Endothelial cell (in vitro differentiated cells): ENCODE data around the gene KCNQ4. TPM values are rescaled to one million over a fixed set of nuclear protein-coding genes. Genes with fewer than 3 reads are reported as not detected.

Experiments used
- DNase-seq: peaks from one replicate; pipeline ENCODE4 v3.0.0; 2021; ENCODE audit warnings: low spot score
- H3K27ac Mint-ChIP-seq: one replicate; pipeline ENCODE4 v1.8.0; 2021; ENCODE audit warnings: mixed read lengths, inconsistent platforms; ENCODE audit not compliant: unreplicated experiment
- H3K27me3 Mint-ChIP-seq: one replicate; pipeline ENCODE4 v1.8.0; 2021; ENCODE audit warnings: mild to moderate bottlenecking, moderate library complexity, mixed read lengths, inconsistent platforms; ENCODE audit not compliant: unreplicated experiment
- H3K36me3 Mint-ChIP-seq: one replicate; pipeline ENCODE4 v1.8.0; 2021; ENCODE audit warnings: mild to moderate bottlenecking, low read depth, mixed read lengths, inconsistent platforms; ENCODE audit not compliant: unreplicated experiment
- H3K4me1 Mint-ChIP-seq: one replicate; pipeline ENCODE4 v1.8.0; 2021; ENCODE audit warnings: mild to moderate bottlenecking, mixed read lengths, inconsistent platforms; ENCODE audit not compliant: unreplicated experiment
- H3K4me3 Mint-ChIP-seq: one replicate; pipeline ENCODE4 v1.8.0; 2021; ENCODE audit warnings: mild to moderate bottlenecking, mixed read lengths, inconsistent platforms; ENCODE audit not compliant: unreplicated experiment
- H3K9me3 Mint-ChIP-seq: one replicate; pipeline ENCODE4 v1.8.0; 2021; ENCODE audit warnings: mixed read lengths, inconsistent platforms; ENCODE audit not compliant: unreplicated experiment
- total RNA-seq: library from RNA; stranded (reverse); fragmentation: NEBNext Ultra II Directional; extraction: Animal tissue kit (Norgen Biotek cat#: 25700); gene quantifications from one replicate; pipeline ENCODE4 v1.2.1, GENCODE V29; 2021; ENCODE audit not compliant: unreplicated experiment
- TF ChIP-seq, protein P1 (sequence below): fragments of 200-600 bp; sonication (generic); IDR thresholded peaks from one replicate; pipeline ENCODE4 v1.5.0; 2021; ENCODE audit warnings: antibody characterized with exemption; ENCODE audit not compliant: unreplicated experiment

KCNQ4 gene
- total RNA-seq, 1 donor from 2014 or later: 1.5 TPM

DNA sequence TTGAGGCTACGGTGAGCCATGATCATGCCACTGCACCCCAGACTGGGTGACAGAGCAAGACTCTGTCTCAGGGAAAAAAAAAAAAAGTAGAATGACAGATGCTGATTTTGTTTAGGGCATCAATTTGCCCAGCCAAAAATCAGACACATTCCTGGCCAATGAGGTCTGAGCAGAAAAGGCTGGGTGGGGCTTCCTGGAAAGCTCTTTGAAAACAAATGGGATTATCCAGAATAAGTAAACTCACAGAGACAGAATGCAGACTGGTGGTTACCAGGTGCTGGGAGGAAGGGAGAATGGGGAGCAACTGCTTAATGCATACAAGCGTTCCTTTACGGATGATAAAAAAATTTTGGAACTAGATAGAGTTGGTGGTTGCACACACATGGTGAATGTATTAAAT is 88.7 kb downstream of the KCNQ4 start:
- DNase-seq: no peak
- no peak overlapping the region for H3K4me3 Mint-ChIP-seq
- H3K4me1 Mint-ChIP-seq: peaks cover 19% of the 10 kb centered on the region

DNA sequence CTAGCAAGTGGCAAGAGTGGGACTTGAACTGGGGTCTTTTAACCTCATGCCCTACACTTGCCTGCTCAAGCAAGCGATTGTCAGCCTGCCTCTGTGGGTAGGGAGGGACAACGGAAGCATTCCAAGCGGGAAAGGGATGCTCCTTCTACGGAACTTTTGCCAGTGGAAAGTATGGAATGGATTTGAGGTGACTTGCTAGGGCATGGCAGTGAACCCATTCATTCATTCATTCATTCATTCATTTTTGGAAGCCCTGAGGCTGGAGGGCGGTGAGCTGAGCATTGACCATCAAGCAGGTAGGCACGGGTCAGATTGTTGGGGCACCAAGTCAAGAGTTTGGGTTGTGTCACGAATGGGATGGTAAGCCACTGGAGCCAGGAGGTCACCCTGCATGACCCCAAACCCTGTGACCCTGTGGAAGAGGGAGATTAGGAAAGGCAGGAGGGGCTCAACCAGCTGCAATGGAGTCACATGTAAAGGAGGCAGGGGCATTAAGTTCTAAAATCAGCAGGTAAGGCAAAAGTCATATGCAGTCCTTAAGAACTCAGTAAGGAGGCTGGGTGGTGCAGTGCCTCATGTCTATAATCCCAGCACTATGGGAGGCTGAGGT is 90.4 kb downstream of the KCNQ4 start:
- H3K4me1 Mint-ChIP-seq: peaks cover 19% of the 10 kb centered on the region
- H3K27ac Mint-ChIP-seq: no peak overlapping the region
- H3K4me3 Mint-ChIP-seq: peak overlapping the region; percentile 51
- TF ChIP-seq, protein P1, sequence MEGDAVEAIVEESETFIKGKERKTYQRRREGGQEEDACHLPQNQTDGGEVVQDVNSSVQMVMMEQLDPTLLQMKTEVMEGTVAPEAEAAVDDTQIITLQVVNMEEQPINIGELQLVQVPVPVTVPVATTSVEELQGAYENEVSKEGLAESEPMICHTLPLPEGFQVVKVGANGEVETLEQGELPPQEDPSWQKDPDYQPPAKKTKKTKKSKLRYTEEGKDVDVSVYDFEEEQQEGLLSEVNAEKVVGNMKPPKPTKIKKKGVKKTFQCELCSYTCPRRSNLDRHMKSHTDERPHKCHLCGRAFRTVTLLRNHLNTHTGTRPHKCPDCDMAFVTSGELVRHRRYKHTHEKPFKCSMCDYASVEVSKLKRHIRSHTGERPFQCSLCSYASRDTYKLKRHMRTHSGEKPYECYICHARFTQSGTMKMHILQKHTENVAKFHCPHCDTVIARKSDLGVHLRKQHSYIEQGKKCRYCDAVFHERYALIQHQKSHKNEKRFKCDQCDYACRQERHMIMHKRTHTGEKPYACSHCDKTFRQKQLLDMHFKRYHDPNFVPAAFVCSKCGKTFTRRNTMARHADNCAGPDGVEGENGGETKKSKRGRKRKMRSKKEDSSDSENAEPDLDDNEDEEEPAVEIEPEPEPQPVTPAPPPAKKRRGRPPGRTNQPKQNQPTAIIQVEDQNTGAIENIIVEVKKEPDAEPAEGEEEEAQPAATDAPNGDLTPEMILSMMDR: no peak
- DNase-seq: no peak
- H3K27me3 Mint-ChIP-seq: peaks cover 2% of the 10 kb centered on the region
- H3K9me3 Mint-ChIP-seq: no peaks in the 10 kb centered on the region
- H3K36me3 Mint-ChIP-seq: peaks cover 4% of the 10 kb centered on the region

More for the DNA sequence above, 88.7 kb downstream of the KCNQ4 start:
- H3K27ac Mint-ChIP-seq: no peak overlapping the region
- TF ChIP-seq, protein P1: no peak
- peaks cover 4% of the 10 kb centered on the region for H3K36me3 Mint-ChIP-seq
- no peaks in the 10 kb centered on the region for H3K9me3 Mint-ChIP-seq
- peaks cover 2% of the 10 kb centered on the region for H3K27me3 Mint-ChIP-seq

DNA sequence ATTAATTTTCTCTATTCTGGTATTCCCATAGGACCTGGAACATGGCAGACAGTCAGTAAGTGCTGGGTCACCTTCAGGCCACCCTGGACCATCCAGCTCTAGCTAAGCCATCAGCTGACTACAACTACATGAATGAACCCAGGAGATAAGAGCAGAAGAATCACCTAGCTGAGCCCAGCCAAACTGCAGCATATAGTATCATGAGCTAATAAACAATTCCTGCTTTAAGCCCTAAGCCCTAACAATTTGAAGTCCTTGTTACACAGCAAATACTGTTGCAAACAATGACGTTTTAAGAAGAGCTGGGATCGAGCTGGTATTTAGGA is 92.8 kb downstream of the KCNQ4 start:
- Mint-ChIP-seq H3K4me3 (peak overlapping the region; percentile 59), H3K36me3 (peaks cover 4% of the 10 kb centered on the region), H3K9me3 (no peaks in the 10 kb centered on the region), H3K4me1 (peaks cover 19% of the 10 kb centered on the region), H3K27me3 (peaks cover 2% of the 10 kb centered on the region), H3K27ac (no peak overlapping the region)
- TF ChIP-seq, protein P1: no peak
- DNase-seq: no peak

GRCh38 chr1:40876891-40877290 is 93.3 kb downstream of the KCNQ4 start:
- Mint-ChIP-seq H3K27me3 (peaks cover 2% of the 10 kb centered on the region), H3K4me1 (peaks cover 19% of the 10 kb centered on the region), H3K36me3 (peaks cover 4% of the 10 kb centered on the region), H3K4me3 (no peak overlapping the region), H3K27ac (no peak overlapping the region), H3K9me3 (no peaks in the 10 kb centered on the region)
- TF ChIP-seq, protein P1: no peak
- DNase-seq: no peak

DNA sequence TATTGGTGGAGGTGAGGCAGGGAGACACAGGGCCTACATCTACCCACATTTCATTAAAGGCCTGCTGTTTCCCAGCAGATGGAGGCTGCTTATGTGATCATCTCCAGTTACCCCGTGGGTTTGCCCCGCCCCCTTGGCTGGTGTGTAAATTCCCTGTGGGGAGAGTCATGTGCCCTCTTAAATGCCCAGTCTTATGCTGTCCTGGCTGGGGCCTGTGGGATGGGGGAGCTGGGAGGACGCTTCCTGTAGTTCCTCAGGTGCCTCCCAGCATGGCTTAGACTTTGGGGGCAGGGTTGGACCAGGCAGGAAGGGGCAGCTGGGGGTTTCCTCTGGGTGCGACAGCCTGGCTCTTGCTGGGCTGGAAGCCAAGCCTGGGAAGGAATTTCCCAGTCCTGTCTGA is 94.1 kb downstream of the KCNQ4 start:
- H3K4me1 Mint-ChIP-seq: peaks cover 19% of the 10 kb centered on the region
- TF ChIP-seq, protein P1: no peak
- no peaks in the 10 kb centered on the region for H3K9me3 Mint-ChIP-seq
- DNase-seq: no peak
- peaks cover 2% of the 10 kb centered on the region for H3K27me3 Mint-ChIP-seq
- no peak overlapping the region for H3K4me3 Mint-ChIP-seq
- no peak overlapping the region for H3K27ac Mint-ChIP-seq
- H3K36me3 Mint-ChIP-seq: peaks cover 4% of the 10 kb centered on the region
